ENCODE measurements around the gene PLXND1.

The PLXND1 gene

GRCh38 chr3:129563332-129563731 lies 43.1 kb downstream of the PLXND1 start:
- no peak for DNase-seq (ENCODE audit: low spot score)

- DNase-seq (ENCODE audit: low spot score) = no peak
Observed at GRCh38 chr3:129562803-129563202, 43.7 kb downstream of the PLXND1 start.

GRCh38 chr3:129561619-129562248 lies 44.7 kb downstream of the PLXND1 start:
- no peak for DNase-seq (ENCODE audit: low spot score)

GRCh38 chr3:129560911-129561594 lies 45.4 kb downstream of the PLXND1 start:
- peak; percentile 54 for DNase-seq (ENCODE audit: low spot score)

- no peak for DNase-seq (ENCODE audit: low spot score)
Observed at GRCh38 chr3:129560269-129560787, 46.1 kb downstream of the PLXND1 start.

GRCh38 chr3:129559565-129560079 lies 46.9 kb downstream of the PLXND1 start:
- DNase-seq (ENCODE audit: low spot score) = no peak

GRCh38 chr3:129558772-129559564 lies 47.5 kb downstream of the PLXND1 start:
- no peak for DNase-seq (ENCODE audit: low spot score)

- DNase-seq (ENCODE audit: low spot score) = no peak
Observed at GRCh38 chr3:129558081-129558771, 48.2 kb downstream of the PLXND1 start.

- no peak for DNase-seq (ENCODE audit: low spot score)
Observed at GRCh38 chr3:129557548-129557894, 49.0 kb downstream of the PLXND1 start.

- no peak for DNase-seq (ENCODE audit: low spot score)
Observed at GRCh38 chr3:129556890-129557547, 49.5 kb downstream of the PLXND1 start.

GRCh38 chr3:129556358-129556695 lies 50.1 kb downstream of the PLXND1 start:
- DNase-seq (ENCODE audit: low spot score) = no peak

GRCh38 chr3:129555616-129556357 lies 50.7 kb downstream of the PLXND1 start:
- DNase-seq (ENCODE audit: low spot score) = no peak

- no peak for DNase-seq (ENCODE audit: low spot score)
Observed at GRCh38 chr3:129555153-129555550, 51.3 kb downstream of the PLXND1 start.

- no peak for DNase-seq (ENCODE audit: low spot score)
Observed at GRCh38 chr3:129554356-129555152, 51.9 kb downstream of the PLXND1 start.

GRCh38 chr3:129553719-129554118 lies 52.8 kb downstream of the PLXND1 start:
- DNase-seq (ENCODE audit: low spot score) = no peak

GRCh38 chr3:129553171-129553570 lies 53.3 kb downstream of the PLXND1 start:
- DNase-seq (ENCODE audit: low spot score) = no peak

- no peak for DNase-seq (ENCODE audit: low spot score)
Observed at GRCh38 chr3:129552287-129553050, 54.0 kb downstream of the PLXND1 start.

- no peak for DNase-seq (ENCODE audit: low spot score)
Observed at GRCh38 chr3:129549805-129550204, 56.7 kb downstream of the PLXND1 start.
